H1 (cell line): ENCODE results near the gene PRRT1. TPM values are rescaled to one million over a fixed set of nuclear protein-coding genes. Genes with fewer than 3 reads are reported as not detected.

Experiments used
- ASH2L ChIP-seq: fragments of 200-600, 300-600 bp; sonication (generic); IDR thresholded peaks from one replicate; pipeline ENCODE4 v1.7.1; 2017; ENCODE audit warnings: low read length
- BCL11A ChIP-seq, 2 experiments: IDR thresholded peaks; one replicate each; pipeline ENCODE4 v1.6.1; 2011; ENCODE audit warnings: low read depth in 2 of 2, low read length in 2 of 2, mild to moderate bottlenecking in 2 of 2
- CTCF ChIP-seq, 3 experiments: IDR thresholded peaks; 1 replicate in 2 of 3; 2 replicates in 1 of 3; pipeline versions ENCODE4 v1.5.1 to v1.6.1; 2011; ENCODE audit warnings: low read length in 3 of 3, mild to moderate bottlenecking in 3 of 3, inconsistent platforms in 2 of 3, low read depth in 1 of 3, moderate library complexity in 1 of 3; ENCODE audit not compliant: insufficient read depth in 1 of 3; ENCODE audit errors: control extremely low read depth in 1 of 3
- E2F6 ChIP-seq: IDR thresholded peaks from 2 replicates; pipeline ENCODE4 v1.6.1; 2012; ENCODE audit warnings: inconsistent platforms
- FOSL1 ChIP-seq: IDR thresholded peaks from 2 replicates; pipeline ENCODE4 v1.6.1; 2011; ENCODE audit warnings: mild to moderate bottlenecking, low read depth, low read length, moderate library complexity; ENCODE audit not compliant: insufficient read depth
- KDM4A ChIP-seq: IDR thresholded peaks from one replicate; pipeline ENCODE4 v1.7.1; 2012; ENCODE audit warnings: low read depth, mild to moderate bottlenecking, moderate library complexity, low read length, inconsistent platforms; ENCODE audit not compliant: severe bottlenecking
- RFX5 ChIP-seq: IDR thresholded peaks from 2 replicates; pipeline ENCODE4 v1.6.1; 2011; ENCODE audit warnings: low read depth, low read length, improper control_type of control experiment, borderline replicate concordance
- SUZ12 ChIP-seq: fragments of 200-600 bp; sonication (generic); IDR thresholded peaks from 2 replicates; pipeline ENCODE4 v1.6.1; 2012; ENCODE audit warnings: mild to moderate bottlenecking, inconsistent platforms, low read length, moderate library complexity, mixed read lengths
- polyA plus RNA-seq, 7 experiments: library from polyadenylated mRNA; depleted of rRNA in 3 of 7; stranded (reverse) in 5 of 7; unstranded in 2 of 7; fragments of >200 nt in 5 of 7; fragments of 200-250 nt in 2 of 7; gene quantifications; 1 replicate in 5 of 7; 2 replicates in 1 of 7; 4 replicates in 1 of 7; pipeline versions ENCODE4 v1.2.1 to v1.2.3, GENCODE V29; 2011 to 2013; ENCODE audit warnings: missing spikeins in 2 of 7, mixed read lengths in 2 of 7
- total RNA-seq: library from RNA; stranded (reverse); fragmentation: NEBNext Ultra II Directional; extraction: Animal tissue kit (Norgen Biotek cat#: 25700); gene quantifications from 2 replicates; pipeline ENCODE4 v1.2.1, GENCODE V29; 2021

The PRRT1 gene
- total and polyA plus RNA-seq, 2 of the 8 experiments (the other 6 are each of a cell fraction or from before 2014, with no cell fraction given), result 0.71 to 2.8 TPM

GRCh38 chr6:32171234-32171633 lies 19.5 kb upstream of the PRRT1 start (continued):
- TF ChIP-seq CTCF (IDR thresholded peaks at IDR 0.05; ENCODE audit: control extremely low read depth in 1 of 3, insufficient read depth in 1 of 3, low read depth in 1 of 3, low read length in 3 of 3), result no peak
- no peak for TF ChIP-seq E2F6
- no peak for TF ChIP-seq FOSL1
- no peak for TF ChIP-seq KDM4A
- no peak for TF ChIP-seq ASH2L
- no peak for TF ChIP-seq BCL11A (IDR thresholded peaks at IDR 0.05; ENCODE audit: low read depth in 2 of 2, low read length in 2 of 2)
- TF ChIP-seq SUZ12, result no peak
- TF ChIP-seq RFX5, result no peak
